Hepatocyte (in vitro differentiated cells): ENCODE data around the gene PHF20.

Experiments
- CTCF ChIP-seq: fragments of 200-600 bp; sonication (generic); IDR thresholded peaks from 2 replicates; pipeline ENCODE4 v1.5.1; 2016; ENCODE audit warnings: antibody characterized with exemption, mild to moderate bottlenecking; ENCODE audit not compliant: poor library complexity
- EZH2phosphoT487 ChIP-seq: fragments of 200-600 bp; sonication (generic); IDR thresholded peaks from one replicate; pipeline ENCODE4 v1.6.1; 2018; ENCODE audit warnings: antibody characterized with exemption, mild to moderate bottlenecking, low read depth, moderate library complexity; ENCODE audit not compliant: unreplicated experiment, severe bottlenecking

- no peak for TF ChIP-seq CTCF
- TF ChIP-seq EZH2phosphoT487, result no peak
These were observed 20.0 kb downstream of the PHF20 start for GRCh38 chr20:35791821-35792220.
